ENCODE results near the gene USP37.
"Not testable (repeated sequence)": the region's sequence is repeated elsewhere in the genome, so short reads cannot be mapped to it uniquely, and the experiment has no call there.

USP37 gene

DNA sequence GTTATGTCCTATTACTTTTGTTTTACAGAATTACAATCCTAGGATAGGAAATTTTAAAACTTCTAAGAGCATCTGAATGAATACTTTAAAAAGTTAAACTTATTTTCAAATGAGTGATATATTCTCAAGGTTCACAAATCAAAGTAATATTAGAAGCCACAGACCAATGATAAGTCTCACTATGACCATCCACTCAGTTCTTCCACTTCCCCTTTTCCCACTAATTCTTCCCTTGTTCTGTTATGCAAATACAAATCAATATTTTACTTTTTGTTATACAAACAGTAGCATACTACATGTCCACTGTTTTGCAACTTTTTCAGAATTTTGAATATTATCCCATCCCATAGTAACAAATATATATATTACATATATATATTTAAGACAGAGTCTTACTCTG lies 20.2 kb downstream of the USP37 start:
- DNase-seq (ENCODE audit: low spot score): no peak

DNA sequence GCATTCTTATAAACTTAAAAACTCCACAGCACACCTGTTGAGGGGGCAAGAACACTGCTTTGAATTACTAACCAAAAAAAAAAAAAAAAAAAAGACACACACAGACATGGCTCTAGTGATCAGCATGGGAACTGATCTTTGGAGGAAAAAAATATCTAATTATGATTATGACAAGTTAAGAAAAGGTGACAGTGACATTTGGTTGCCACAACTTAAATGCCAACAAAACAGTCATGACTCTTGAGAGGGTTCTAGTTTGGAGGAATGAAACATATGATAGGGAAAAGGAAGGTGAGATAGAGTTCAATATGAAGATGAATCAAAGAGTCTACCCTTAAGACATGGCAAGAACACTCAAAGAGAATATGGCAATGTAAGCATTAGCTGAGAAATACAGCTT lies 20.6 kb downstream of the USP37 start:
- DNase-seq (ENCODE audit: low spot score): no peak

DNA sequence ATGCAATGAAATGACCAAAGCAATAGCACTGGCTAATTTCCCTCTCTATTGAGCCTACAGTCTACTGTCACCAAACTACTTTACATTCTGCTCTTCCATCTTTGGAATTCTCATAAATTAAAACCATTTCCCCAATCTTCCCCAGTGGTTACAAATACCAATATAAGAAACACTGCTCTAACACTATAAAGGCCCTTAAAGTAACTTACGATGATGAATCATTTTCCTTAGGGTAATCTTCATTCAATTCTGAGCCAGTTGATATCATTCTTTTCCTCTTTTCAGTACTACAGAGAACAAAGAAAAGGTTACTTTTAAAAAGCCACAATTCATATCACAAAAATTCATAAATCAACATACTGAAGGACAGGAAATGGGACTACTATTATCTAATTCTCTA lies 22.1 kb downstream of the USP37 start:
- DNase-seq (ENCODE audit: low spot score): no peak

DNA sequence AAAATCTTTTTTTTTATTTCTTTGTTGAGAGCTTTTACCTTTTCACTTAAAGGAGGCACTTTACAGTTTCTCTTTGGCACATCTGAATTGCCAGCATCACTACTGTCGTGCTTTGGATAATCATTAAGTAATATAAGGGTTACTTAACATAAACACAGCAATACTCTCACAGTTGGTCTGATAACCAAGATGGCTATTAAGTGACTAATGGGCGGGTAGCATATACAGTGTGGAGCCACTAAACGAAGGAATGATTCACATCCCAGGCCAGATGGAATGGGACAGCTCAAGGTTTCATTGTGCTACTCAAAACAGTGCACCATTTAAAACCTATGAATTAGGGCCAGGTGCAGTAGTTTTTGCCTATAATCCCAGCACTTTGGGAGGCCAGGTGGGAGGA lies 28.1 kb downstream of the USP37 start:
- DNase-seq (ENCODE audit: low spot score): no peak

DNA sequence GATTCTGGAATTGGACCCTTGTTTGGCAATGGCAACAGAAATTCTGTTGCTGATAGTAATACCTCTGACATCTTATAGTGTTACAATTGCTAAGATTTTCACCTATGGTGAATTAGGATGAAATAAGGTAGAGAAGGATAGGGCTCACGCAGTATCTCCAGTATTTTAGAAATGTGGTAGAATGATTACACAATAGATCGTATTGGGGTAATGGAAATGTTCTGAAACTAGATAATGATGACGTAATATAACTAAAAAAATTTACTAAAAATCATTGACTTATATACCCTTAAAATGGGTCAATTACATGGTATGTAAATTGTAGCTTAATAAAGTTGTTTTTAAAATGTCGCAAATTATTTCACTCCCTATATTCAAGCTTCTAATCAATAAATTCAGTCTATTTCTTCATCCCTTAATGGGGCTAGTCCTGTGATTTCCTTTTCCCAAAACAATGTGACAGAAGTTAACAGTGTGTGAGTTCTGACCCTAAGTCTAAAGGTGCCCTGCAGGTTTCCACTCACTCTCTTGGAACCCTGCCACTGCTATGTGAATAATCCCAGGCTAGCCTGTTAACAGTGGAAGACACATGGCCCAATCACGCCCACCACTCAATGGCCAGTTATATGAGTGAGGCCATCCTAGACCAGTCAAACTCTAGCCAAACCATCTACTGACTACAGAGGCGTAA lies 31.2 kb downstream of the USP37 start:
- DNase-seq (ENCODE audit: low spot score): no peak

DNA sequence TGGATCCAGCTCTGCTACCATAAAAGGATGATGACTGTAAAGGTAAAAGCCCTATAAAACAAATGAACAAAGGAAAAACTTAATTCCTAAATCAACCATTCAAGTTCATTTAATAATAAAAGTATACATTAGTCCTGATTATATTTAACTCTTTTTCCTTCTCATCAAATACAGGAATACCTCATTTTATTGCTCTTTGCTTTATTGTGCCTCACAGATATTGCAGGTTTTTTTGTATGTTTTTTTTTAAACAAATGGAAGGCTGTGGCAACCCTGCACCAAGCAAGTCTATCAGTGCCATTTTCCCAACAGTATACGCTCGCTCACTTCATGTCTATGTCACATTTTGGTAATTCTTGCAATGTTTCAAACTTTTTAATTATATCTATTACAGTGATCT lies 38.2 kb downstream of the USP37 start:
- no peak for DNase-seq (ENCODE audit: low spot score)

DNA sequence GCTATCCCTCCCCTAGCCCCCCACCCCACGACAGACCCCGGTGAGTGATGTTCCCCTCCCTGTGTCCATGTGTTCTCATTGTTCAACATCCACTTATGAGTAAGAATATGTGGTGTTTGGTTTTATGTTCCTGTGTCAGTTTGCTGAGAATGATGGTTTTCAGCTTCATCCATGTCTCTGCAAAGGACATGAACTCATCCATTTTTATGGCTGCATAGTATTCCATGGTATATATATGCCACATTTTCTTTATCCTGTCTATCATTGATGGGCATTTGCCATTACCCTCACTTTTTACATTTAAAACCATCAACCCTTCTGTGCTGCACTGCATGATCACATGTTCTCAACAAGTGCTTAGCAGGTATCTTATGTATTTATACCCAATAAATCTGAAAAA lies 39.7 kb downstream of the USP37 start:
- DNase-seq (ENCODE audit: low spot score): not testable (repeated sequence)

DNA sequence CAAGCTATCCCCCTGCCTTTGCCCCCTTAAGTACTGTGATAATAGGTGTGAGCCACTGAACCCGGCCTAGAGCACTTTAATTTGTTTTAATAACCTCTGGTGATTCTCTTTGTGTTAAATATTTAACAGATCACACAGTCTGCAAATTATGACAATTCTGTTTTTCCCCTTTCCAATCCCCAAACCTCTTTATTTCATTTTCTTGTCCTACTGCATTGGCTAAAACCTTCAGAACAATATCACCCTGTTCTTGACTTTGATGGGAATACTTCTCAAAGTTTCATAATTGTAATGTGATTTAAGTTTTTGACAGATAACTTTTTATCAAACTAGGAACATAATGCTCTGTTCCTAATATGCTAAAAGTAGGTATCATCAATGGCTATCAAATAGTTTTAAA lies 44.5 kb downstream of the USP37 start:
- no peak for DNase-seq (ENCODE audit: low spot score)

DNA sequence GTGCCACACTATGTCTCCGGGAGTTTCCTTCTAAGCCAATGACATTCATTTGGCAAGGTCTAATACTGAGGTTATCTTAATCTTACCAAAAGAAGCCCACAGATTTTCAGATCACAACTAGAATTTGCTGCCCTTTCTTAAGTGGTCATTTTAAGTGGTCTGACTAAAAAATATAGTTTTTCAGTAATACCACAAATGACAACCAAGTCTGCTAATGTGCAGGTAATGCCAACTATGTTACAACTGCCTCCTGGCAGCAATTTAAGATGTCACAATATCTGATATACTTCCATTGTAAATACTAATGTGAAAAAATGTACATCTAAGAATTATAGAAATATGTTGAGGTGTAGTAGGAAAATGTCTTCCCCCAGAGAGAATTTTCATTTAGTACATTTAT lies 49.3 kb downstream of the USP37 start:
- DNase-seq (ENCODE audit: low spot score): no peak

DNA sequence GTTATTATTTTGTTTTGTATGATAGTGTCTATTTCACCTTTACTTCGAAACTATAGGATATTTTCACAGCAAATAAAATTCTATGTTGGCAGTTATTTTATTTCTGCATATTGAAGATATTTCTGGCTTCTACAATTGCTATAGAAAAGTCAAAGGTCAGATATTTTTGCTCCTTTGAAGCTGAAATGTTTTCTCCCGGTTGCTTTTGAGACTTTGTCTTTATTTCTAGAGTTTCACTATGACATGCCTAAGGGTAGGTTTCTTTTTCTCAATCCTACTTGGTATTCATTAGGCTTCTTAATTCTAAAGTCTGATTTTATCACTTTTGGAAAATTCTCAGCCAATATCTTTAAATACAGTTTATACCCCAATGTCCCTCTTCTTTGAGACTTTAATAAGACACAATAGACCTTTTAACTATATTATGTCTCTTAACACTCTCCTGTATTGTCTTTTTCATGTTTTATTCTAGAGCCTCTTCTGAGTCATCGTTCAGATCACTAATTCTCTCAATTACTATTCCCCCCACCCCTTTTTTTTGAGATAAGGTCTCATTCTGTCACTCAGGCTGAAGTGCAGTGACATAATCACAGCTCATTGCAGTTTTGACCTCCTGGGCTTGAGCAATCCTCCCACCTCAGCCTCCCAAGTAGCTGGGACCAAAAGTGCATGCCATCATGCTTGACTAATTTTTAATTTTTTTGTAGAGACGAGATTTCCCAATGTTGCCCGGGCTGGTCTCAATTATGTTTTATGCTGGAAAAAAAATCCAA lies 50.5 kb downstream of the USP37 start:
- DNase-seq (ENCODE audit: low spot score): peak; percentile 50

DNA sequence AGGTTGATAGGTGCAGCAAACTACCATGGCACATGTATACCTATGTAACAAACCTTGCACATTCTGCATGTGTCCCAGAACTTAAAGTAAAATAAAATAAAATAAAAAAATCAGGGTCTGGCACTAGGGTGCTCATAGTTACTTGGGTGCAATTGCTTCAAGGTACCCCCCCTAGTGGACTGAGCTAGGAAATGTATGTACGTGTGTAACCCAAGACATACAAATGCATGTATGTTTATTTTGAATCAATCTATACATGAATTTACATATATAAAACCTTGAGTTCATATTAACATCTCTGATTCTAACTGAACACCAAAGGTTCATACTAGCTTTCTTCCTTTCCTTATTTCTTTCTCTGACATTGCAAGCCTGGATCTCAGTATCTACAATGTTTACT lies 51.5 kb downstream of the USP37 start:
- DNase-seq (ENCODE audit: low spot score): peak; percentile 25

DNA sequence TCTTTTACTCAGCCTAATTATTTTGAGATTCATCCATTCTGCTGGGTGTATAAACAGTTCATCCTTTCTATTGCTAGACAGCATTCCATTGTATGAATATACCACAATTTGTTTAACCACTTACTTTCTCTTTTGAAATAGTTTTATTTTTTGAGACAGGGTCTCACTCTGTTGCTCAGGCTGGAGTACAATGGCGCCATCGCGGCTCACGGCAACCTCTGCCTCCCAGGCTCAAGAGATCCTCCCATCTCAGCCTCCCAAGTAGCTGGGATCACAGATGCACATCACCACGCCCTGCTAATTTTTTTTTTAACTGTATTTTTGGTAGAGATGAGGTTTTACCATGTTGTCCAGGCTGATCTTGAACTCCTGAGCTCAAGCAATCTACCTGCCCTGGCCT lies 54.5 kb downstream of the USP37 start:
- no peak for DNase-seq (ENCODE audit: low spot score)

DNA sequence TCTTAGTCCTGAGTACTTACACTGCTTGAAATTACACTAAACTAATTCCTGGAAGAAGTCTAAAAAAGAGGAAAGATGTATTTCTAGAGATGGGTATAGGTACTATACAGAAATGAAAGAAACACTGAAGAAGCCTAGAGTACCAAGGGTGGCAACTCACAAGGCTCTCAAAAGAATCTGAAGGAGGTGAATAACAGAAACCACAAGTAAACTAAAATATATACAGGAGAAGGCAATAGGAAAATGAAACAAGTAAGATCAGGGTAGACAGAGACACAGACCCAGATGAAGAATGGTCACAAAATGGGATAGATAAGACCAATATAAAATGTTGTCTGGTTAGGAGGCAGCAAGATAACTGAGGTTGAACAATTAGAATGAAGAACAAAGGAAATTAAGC lies 59.9 kb downstream of the USP37 start:
- no peak for DNase-seq (ENCODE audit: low spot score)

DNA sequence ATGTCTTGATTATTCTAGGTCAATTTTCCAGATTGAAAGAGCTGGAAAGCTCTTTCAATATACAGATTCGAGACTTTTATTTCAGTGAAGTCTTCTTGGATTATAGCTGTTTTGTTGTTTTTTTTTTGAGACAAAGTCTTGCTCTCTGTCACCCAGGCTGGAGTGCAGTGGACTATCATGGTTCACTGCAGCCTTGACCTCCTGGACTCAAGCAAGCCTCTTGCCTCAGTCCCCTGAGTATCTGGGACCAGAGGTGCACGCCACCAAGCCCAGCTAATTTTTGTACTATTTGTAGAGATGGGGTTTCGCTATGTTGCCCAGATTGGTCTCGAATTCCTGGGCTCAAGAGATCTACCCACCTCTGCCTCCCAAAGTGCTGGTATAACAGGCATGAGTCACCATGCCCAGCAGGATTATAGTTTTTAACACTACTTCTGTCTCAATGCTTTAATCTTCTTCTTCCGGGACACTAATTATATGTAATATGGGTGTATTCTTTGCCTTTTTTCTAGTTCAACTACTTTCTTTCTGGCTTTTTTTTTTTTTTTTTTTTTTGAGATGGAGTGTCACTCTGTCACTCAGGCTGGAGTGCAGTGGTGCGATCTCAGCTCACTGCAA lies 62.3 kb downstream of the USP37 start:
- no peak for DNase-seq (ENCODE audit: low spot score)

DNA sequence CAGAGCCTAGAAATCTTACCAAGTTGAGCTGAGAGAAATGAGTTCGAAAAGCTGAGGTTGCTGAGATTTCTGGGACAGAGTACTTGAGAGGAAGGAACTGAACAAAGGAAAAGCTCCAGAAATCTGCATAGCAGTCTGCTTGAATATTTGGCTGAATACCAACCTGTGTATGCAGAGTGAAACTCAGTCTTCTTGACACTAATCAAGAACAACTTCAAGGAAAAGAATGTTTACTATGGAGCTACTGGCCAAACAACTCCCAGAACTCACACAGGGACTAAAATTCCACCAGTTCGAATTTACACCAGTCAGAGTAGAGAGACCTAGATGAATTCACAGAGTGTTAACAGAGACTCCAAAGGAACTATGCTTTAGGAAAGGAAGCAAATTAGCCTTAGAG lies 66.5 kb downstream of the USP37 start:
- DNase-seq (ENCODE audit: low spot score): no peak

DNA sequence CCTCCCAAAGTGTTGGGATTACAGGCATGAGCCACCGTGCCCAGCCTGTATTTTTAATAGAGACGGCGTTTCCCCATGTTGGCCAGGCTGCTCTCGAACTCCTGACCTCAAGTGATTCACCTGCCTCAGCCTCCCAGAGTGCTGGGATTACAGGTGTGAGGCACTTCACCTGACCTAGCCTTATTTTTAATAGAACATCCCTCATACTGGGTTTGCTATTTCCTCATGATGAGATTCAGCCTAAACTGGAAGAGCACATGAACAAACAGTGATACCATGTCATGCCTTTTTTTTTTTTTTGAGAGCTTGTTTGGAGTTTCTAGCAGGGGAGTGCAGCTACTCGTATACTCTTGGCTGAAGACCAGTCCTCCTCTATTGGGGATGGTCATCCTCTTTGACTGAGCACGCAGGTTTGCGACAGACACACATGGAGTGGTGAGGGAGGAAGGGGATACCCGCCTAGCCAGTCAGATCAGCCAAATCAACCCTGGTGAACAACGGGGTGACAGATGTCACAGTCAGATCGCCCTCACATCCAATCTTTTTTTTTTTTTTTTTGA lies 67.6 kb downstream of the USP37 start:
- DNase-seq (ENCODE audit: low spot score): no peak

DNA sequence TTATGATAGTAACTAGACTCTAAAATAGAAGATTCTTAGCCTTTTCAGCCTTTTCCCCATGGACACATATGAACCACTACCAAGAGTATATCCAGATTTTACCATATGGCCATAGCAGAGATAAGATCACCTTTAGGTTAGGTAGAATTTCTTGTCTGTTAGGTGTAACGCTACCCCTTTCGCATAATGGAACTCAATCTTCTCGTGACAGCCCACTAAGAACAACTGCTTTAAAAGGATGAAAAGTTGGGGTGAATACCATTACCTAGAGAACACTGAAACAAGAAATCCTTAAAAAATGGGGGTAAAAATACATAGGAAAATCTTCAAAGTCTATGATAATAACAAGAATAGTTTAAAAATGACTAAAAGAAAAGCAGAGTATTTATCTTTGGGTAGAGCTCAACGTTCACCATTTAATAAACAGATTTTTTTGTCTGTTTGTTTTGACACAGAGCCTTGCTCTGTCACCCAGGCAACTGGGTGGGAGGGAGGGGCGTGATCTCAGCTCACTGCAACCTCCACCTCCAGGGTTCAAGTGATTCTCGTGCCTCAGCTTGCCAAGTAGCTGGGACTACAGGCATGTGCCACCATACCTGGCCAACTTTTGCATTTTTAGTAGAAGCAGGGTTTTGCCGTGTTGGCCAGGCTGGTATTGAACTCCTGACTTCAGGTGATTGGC lies 82.0 kb downstream of the USP37 start:
- DNase-seq (ENCODE audit: low spot score): no peak

DNA sequence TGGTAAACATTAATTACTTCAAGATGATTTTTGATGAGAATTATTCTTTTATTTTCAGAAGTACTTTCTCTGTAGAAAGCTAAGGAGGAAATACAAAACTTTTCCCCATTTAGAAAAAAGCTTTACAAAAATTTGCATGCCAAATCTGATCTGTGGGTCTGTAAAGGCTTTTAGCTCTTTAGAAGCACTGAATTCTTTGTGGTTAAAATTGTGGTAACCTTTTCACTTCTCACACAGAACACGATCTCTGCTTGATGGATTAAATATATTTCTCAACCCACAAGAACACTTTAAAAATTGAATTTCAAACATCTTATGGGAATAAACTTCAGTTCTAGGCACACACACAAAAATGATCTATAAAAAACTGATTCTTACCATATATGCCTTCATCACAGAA lies 85.5 kb downstream of the USP37 start:
- no peak for DNase-seq (ENCODE audit: low spot score)

DNA sequence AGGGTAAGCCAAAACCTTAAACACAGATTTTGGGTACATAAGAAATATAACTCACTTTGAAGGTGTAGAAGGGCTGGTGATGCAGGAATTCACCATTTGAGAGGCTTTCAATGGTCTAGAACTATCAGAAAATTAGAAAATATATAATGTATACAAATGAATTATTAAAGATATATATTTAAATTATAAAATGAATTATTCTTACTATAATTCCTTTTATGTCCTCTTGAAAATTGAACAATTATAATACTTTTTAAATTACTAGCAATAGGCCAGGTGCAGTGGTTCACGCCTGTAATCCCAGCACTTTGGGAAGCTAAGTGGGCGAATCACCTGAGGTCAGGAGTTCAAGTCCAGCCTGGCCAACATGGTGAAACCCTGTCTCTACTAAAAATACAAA lies 88.6 kb downstream of the USP37 start:
- no peak for DNase-seq (ENCODE audit: low spot score)

DNA sequence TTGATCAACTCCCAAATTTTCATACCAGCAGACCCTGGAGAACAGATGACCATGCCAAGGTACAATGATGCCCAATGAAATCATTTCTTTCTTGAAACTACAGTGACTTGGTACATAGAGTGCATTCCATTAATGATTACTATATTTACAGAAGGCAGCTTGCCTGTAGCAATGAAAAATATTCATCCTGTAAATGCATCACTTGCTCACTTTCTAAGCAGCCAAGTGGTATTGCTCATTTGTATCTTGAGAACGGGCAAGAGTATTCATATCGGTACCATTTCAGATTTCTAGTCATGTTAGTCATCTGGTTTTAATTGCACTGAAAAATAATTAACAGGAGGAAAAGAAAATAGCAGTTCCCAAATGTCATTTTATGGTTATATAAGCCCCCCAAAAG lies 89.6 kb downstream of the USP37 start:
- DNase-seq (ENCODE audit: low spot score): peak; percentile 11

DNA sequence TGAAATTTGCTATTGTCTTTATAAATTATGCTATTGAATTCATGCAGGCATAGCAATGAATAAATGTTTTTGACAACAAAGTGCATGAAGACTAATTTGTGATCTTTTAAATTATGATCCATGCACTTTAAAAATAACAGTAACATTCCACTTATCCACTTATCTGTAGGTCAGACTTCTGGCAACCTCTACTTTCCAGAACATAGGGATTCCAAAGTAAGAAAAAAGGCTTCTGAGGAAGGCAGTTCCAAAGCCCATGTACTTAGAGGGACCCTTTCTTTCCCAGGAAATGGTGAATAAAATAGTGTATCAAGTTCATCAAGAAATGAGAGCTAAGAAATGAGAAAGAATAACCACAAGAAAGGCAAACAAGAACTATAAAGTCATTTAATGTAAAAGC lies 90.9 kb downstream of the USP37 start:
- no peak for DNase-seq (ENCODE audit: low spot score)

DNA sequence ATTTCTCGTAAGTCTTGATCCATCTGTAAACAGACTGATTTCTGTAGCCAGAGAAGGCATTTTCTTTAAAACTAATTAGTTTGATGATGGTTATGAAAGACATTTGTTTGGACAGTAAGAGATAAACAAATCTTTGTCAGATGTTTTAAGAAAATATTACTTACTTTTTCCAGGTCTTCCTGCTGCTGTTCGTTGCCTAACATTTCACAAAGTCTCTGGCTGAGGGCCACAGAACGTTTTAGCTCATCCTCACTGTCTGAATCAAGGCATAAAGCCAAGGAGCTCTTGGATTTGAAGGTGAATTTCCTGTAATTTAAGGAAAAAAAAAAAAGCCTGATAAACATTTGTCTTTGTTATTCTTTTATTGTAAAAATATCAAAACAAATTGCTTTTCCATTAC lies 91.5 kb downstream of the USP37 start:
- no peak for DNase-seq (ENCODE audit: low spot score)

DNA sequence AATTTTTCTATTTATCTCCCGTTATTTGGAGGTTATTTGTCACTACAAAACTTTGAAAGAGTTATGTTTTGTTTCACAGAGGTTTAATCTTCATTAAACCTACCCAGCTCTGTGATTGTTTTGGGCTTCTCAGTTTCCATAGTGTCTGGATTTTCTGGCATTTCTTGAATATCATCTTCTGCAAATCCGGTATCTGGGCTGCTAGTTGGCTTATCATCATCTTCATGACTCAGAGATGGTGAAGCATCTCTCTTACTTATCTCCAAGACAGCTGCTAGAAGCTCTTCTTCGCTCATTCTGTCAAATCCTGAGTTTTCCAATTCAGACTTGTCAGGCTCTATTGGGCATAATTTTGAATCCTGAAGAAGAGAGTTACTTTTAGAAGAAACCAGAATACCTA lies 93.6 kb downstream of the USP37 start:
- no peak for DNase-seq (ENCODE audit: low spot score)

Data from activated CD4-positive, alpha-beta T cell treated with anti-CD3 and anti-CD28 coated beads, Interleukin-2, Interleukin-4, amounts not matched to agents 100 ng/mL and 50 ng/mL, durations not matched to agents 16 hours and 8 hours (primary cell).